Germinal center (tissue), 1 donor: ENCODE measurements around the gene CLEC20A.
A peak's percentile ranks its signal among the peaks of the same experiment; 100 is the strongest.

Experiments
- DNase-seq: peaks from one replicate; pipeline ENCODE4 v3.0.0; 2012; ENCODE audit warnings: mixed read lengths, low spot score

CLEC20A gene

DNA sequence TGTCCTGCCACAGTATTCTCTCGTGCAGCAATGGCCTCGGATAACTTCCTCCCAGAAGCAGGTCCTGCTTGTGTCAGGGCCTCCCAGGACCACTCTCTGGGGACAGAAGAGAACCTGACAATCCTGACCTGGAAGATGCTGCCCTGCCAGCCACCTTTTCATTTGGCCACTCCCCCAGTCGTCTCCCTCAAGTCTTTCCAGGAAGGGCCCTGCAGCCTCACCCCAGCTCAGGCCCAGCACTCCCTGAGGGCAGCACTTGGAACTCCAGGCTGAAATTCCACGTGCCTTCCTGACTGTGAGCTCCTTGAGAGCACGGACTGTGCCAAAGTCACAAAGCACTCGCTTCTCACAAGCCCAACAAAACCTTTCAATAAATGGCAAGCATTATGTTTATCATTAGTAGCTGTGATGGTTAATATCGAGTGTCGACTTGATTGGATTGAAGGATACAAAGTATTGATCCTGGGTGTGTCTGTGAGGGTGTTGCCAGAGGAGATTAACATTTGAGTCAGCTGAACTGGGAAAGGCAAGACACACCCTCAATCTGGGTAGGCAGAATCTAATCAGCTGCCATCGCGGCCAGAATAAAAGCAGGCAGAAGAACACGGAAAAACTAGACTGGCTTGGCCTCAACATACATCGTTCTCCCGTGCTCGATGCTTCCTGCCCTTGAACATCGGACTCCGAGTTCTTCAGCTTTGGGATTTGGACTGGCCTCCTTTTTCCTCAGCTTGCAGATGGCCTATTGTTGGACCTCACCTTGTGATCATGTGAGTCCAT lies 2.3 kb upstream of the CLEC20A start:
- no peak for DNase-seq

DNA sequence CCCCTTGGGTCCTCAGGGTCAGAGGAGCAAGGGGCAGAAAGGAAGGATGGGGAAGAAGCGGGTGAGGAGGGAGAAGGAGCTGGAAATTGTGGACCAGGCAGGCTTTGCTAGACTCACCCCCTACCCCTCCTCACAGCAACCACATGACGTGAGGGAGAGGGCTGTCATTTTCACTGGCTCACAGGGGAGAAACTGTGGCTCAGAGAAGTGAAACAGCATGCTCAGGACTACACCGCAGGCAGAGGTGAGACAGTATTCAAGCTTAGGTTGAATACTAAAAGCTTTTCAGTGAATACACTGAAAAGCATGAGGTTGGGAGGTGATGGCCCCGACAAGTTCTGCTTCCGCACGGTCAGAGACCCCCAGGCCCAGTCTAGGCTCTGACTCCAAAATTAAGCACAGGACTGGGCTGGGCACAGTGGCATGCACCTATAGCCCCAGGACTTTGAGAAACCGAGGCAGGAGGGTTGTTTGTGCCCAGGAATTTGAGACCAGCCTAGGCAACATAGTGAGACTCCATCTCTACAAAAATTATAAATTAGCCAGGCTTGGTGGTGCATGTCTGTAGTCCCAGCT lies 1.2 kb upstream of the CLEC20A start:
- no peak for DNase-seq

DNA sequence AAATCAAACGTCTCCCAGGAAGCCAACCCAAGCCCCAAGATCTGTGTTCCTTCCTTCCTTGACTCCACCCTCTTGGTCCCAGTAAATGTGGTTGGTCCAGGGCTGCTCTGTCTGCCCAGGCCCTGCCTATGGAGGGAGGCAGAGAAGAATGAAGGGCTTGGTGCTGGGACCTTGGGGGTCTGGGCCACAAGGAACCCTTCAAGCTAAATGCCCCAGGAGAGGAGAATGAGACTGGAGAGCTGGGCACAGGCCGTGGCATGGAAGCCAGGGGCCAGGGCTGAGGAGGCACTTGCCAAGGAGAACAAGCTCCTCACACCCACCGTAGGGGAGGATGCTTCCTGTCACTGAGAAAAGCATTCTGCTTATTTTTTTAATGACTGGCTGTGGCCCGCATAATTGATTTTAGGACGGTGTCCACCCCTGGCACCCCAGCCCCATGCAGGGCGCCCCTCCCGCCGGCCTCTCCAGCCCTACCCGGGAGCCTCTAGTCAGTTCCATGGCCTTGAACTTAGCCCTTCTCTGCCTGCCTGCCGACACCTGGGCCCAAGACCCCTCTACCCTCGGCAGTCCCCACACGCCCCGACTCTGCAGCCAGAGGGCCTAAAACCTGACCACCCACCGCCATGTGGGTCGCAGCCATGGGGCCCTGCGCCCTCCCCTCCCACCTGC lies 889 bp downstream of the CLEC20A start:
- no peak for DNase-seq

DNA sequence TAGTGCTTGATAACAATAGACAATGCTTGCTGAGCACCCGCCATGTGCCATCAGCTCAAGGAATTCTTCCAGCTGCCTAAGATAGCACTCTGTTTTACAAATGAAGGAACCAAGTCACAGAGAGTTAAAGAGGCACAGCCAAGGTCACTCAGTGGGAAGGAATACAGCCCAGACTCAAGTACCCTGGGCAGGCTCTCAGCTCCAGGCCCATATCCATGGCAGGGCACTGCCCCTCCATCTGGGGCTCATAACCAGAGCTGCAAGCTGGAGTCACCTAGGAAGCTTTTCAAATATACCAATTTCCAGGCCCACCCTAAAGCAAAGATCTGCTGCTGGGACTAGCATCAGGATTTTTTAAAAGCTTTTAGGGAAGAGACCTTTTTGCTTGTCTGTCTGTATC lies 1.6 kb downstream of the CLEC20A start:
- no peak for DNase-seq

DNA sequence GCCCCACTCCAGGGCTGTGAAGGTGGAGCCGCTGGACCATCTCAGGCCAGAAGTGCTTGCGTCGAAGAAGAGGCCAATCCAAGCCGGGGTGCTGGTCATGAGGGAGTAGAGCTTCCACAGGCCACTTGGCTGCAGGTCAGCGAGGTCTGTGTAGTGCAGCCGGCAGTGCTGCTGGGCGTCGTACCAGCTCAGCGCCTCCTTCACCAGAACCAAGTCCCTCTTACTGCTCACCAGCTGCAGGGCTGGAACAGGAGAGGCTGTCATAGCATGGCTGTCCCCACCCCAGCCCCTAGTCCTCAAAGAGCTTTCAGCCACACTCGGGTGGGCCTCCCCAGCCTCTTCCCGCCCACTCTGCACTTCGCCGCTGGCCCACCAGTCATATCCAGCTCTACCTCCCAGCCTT lies 2.2 kb downstream of the CLEC20A start:
- no peak for DNase-seq

DNA sequence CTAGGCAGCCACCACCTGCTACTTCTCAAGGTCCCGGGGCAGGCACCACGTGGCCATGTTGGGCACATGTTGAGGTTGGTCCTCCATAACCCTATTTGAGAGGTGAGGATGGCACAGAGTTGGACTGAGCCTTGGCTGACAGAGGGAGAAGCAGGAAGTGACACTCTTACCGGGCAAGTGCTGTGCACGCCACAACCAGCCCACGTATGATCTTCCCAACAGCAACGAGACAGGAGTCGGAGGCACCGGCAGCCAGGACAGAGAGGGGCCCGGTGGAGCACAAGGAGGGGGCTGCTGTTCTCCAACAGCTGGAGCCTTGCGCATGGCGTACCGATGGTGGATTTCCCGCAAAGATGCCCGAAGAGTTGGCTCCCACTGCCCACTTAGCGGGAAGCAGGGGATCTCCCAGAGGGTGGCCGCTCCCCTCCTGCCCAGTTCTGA lies 3.4 kb downstream of the CLEC20A start:
- DNase-seq = no peak

DNA sequence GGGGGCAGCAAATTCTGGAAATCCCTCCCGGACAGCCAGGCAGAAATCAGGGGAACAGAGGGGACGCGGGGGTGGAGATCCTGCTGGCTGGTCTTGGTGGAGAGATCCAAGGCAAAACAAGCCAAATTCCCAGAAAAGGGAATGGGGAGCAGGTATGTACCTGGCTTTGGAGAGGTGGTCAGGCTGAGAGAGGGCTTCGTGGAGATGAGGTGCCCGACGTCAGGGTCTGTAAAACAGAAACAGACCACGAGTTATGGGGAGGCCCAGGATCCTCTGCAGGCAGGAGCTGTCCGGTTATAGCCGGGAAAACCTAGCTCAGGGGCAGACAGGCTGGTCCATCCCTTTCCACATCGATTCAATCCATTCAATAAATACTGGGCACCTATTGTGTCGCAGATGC lies 4.4 kb downstream of the CLEC20A start:
- DNase-seq = no peak

DNA sequence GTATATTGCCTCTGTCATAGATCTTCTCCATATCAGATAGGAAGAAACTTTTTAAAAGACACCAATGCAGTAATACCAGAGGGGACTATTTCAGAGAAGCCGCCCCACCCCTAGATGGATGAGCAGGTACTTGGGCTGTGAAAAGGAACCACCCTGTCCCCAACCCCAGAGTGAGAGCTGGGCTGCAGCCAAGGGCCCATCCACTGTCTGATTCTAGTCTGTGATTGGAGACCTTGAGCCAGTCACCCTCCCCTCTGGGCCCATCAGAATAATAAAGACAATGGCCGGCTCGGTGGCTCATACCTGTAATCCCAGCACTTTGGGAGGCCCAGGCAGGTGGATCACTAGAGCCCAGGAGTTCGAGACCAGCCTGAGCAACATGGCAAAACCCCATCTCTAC lies 5.0 kb downstream of the CLEC20A start:
- no peak for DNase-seq

DNA sequence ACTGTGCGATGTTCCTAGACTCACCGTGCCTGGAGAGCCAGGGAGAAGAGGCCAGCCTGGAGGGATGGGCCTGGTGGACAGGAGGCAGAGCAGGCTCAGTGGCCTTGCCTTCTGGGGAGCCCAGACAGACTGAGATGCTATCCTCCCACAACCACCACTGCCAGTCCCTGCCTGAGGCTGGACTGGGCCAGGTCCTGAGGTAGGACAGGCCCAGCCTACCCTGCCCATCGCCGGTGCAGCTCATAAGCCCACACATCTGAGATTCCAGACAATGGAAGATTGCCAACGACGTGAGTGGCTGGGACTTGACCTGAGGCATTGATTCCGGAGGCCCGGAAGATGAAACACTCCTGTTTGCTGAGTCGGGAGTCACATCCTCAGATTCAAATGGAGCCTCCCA lies 5.8 kb downstream of the CLEC20A start:
- DNase-seq = no peak

DNA sequence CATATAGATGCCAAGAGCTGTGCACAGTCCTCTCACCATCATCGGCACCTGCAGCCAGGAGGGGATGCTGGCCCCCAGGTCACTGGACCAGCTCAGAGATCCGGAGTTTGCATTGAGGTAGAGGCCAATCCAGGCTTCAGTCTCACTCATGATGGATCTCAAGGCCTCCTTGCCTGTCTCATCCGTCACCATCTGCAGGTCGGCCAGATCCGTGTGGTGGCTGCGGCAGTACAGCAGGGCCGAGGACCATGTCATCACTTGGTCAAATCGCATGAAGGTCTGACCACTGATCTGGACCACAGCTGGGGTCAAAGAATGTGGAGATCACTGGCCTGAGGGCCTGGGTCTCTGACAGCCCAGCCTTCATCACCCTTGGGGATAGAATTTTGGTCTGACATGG lies 6.6 kb downstream of the CLEC20A start:
- no peak for DNase-seq

DNA sequence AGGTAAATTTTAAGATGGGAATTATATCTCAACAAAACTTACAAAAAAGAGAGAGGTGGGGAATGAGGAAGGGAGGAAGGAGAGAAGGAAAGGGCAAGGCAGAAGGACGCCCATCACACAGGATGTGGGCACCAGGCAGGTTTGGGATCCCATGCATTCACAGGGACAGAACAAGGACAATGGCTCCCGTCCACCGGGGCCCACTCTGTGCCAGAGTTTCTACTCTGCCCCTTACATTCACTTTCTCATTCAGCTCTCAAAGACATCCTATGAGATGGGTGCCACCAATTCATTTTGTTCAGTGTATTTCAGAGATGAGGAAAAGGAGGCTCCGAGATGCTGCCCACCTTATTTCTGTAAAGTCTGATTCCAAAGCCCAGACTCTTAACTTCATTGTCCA lies 7.4 kb downstream of the CLEC20A start:
- DNase-seq = no peak

DNA sequence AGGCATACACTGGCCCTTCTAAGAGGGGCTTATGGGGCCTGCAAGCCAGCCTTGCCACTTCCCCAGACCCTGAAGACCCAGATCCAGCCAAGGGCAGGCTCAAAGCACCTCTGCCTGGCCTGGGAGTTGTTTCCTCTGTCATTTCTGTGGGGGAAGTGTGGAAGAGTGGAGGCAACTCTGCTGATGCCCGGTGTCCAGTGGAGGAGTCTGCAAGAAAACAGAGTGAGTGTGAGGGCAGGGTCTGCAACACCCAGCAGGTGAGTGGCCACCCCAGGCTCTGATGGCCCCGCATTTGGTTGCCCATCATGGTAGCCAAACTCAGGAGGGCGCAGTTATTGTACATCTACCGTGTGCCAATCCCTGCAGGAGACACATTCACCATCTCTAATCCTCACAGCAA lies 8.4 kb downstream of the CLEC20A start:
- DNase-seq = no peak

DNA sequence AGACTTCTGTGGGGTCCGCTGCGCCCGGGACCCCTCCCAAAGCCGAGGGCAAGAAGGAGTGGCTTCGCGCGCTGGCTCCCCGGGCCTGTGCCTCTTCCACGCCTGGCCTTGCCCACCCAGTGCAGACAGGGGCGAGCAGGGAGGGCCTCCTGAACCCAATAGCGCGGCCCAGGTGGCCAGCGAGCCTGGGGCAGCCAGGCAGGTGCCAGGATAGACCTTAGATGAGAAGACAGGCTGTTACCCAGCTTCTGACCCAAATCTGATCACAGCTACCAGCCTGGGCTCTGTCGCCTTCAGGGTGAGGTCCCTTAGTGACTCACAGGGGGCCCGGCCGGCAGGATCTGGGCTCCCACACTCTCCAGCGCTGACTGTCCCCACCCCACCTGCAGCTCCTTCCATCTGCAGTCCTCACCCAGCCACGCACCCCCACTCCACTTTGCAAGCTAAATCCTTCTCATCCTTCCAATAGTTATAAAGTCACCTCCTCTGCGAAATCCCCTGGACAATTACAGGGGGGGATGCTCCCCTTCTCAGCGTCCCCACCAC lies 9.6 kb downstream of the CLEC20A start:
- DNase-seq = no peak

DNA sequence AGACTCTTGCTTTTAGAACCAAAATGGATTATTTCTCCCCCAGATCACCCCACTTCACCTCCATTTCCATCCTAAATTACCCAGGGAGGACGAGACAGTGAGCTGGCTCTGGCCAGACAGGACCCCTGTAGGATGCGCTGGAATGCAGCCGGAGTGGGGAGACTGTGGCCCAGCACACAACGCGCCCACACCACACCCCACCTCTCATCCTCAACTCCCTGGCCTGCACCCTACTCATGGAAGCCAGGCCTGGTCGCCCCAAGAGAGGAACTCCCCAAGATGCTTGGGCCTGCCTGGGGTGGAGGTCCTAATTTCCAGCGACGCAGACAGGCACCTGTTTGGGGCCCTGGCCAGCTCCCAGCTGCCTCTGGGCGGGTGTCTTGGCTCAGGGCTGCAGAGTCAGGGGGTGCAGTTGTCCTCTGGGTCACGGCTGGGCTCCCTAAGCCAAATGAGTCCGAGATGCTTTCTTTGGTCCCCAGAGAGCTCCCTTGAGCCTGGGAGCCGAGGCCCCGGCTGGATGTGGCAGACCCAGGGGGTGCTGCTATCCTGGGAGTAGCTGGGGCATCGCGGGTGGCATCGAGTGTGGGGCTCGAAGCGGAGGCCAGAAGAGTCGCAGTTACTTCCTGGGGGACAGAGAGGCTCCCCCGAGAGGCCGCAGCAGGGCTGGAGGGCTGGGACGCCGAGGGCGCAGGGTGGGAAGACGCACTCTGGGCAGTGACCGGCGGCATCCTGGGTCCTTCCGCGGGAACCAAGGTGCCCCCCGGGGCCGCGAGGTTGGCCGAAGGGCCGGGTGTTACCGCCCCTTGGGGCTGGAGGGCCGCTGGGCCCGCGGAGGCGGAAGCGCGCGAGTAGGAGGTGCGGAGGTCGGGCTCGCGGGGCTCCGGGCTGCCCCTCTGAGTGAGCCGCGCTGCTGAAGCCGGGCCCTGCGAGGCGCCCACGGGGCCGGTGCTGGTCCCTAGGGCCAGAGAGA lies 10.4 kb downstream of the CLEC20A start:
- DNase-seq = peak; percentile 25

DNA sequence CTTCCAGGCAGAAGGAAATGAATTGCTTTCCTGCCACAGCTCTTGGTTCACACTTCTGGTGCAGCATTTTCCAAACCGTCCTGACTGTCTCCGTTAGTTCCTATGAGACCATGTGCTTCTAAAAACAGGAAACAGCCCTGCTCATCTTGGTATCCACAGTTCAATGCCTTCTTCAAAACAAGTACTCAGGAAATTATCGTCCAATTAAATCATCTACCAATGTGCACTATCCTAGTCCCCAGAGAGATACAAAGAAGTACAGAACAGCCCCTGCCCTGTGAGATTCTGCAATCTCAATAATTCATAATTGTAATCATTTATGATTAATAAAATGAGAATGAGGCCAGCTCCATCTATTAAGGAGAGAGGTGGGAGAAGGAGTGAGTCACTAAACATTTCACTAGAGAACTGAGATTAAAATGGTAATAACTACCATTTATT lies 11.2 kb downstream of the CLEC20A start:
- DNase-seq = no peak

DNA sequence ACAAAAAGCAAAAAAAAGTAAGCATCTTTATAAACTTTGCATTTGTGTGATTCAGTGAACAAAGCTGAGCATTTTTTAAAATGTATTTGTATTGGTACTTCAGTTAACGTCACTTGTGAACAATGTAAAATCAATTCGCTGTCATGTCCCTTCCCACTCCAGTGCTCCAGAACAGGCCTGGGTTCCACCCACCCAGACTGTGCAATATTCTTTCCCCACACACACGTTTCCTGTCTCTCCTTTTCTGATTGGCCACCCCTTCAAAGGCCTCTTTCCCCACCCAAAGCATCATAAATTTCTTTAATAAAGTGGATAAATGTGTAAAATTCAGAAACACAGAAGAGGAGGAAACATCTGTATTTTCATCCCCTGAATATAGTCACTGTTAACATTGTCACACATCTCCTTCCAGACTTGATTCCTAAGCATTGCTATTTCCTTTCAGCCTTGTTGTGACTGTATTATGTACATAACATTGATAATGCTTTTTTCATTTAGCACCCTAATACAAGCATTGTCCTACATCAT lies 12.0 kb downstream of the CLEC20A start:
- DNase-seq = no peak

DNA sequence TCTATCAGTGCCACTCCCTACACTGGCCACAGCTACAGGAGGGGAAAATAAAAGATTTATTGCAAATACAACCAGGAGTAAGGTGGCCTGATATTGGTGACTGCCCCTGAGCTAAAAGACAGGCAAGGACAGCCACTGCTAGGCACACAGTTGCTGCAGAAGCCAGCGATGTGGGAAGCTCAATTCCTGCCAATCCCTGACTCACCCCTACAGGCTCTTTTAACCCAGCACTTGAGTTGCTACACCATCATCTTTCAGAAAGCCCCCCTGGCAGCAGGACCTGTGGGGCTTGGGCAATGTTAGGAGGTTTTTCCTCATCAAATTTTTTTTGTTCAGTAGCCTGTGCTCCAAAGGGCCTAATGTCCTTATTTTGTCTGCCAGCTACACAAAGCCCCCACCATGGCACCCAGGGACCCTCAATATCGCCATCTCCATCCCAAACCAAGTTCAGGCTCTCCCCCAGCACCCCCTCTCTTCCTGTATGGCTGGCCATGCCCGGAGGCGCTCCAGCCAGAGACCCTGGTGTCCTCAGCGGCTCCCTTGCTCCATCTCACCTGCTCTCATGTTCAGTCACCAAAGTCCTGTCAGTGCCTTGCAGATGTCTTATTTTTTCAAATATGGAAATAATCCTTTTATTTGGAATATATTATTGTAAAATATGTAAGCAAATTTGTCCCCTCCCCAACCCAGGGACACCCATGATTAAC lies 13.4 kb downstream of the CLEC20A start:
- no peak for DNase-seq

DNA sequence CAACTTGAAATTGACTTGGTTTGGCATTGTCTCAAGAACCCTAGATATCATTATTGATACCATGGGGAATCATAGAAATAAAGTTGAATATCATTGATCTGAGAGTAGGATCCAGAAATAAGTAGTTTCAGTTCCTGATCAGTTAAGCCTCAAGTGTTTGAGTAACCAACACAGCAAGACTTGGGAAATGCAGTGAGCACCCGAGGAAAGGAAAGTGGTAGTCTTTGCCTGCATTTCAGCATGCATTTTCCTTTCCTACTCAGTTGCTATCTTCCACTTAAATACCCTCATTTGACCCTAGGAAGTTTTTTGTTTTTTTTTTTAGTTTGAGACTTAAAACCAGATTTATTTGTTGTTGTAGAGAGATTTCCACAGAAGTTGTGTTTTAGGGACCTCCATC lies 18.9 kb downstream of the CLEC20A start:
- DNase-seq = no peak

DNA sequence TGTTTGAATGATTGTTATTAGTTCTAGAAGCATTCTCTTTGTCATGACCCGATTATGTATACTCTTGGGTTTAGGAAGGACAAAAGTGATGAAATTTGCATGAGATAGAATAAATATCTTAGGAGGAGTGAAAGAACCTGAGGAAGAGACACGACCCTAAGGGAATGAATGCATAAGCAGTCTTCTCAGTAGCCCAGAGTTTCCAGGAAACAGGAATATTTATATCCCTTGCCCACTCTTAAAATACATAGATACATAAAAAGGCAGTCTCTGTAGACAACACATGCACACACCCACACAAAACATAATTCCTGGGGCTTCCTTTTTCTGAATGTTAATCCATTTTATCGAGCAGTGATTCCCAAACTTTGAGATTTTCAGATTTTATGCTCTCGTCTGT lies 19.4 kb downstream of the CLEC20A start:
- no peak for DNase-seq

DNA sequence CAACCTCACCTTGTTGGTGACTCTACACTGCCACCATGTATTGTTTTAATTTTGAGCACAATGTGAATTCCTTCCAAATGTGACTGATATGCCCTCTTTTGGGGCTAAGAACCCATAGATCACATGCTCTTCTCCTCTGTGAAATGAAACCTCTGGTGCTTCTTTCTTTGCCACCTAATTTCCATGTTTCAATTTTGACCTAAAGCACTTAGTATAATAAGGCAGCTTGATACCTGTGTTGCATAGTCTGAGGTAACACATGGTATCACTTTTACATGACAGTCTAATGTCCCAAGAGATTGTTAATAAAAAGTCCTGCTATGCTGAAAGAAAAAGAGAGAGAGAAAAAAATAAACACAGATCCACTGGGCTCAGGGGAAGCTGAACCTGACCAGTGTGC lies 24.2 kb downstream of the CLEC20A start:
- no peak for DNase-seq

DNA sequence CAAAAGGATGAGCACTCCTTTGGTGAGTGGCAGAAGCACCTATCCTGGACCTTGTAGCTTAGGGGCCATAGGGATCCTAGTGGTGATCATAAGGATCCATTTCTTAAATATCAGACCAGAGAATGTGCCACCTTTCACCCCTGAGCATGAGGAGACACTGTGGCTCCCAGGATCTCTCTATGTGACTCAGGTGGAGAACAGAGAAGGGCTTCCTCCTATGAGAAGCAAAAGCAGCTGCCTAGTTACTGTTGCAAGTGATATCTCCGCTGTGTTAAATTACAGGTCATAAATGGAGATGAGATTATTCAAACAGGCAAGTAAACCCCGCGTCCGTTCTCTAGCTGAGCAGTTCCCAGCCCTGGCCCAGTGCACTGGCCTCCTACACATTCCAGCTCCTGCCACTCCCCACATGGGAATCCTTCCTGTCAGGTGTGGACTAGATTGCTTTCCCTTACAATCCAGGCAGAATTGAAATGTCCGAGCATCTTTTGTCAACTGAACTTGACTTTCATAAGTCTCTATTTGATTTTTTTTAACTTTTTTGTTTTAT lies 26.3 kb downstream of the CLEC20A start:
- no peak for DNase-seq
